Measurements from ENCODE around the gene PPFIA2.
"Not testable (repeated sequence)": the region's sequence is repeated elsewhere in the genome, so short reads cannot be mapped to it uniquely, and the experiment has no call there.

Gene PPFIA2

DNA sequence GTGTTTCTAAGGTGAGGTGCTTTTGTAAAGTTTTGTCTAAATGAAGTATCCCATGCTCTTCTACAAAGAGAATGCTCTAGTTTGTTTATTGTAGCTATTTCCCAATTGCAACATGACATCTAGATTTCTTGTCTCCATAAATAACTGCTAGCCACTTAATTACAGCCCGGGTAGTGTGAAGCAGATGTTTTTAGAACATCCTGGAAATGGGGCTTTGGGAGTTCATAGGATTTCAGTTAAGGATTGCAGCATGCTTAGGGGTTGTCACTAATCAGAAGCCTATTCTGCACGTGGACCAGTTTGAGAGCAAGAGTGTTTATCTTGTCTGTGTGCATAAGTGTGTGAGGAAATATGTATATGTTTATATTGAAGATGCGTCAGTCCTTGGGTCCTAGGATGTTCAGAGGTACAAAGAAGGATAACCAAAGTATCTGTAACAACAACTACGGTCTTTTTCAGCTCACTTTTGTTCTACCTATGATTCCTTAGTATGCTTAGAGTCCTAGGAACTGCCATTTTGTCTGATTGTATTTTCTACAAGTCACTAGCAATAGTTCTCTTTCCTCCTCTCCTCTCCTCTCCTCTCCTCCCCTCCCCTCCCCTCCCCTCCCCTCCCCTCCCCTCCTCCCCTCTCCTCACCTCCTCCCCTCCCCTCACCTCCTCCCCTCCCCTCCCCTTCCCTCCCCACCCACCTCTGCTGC lies 546.0 kb downstream of the PPFIA2 start:
- in situ Hi-C loops (cut with MboI; ENCODE audit: low pct_unique_long_range_greater_than_20kb, low sequenced_read_pairs, unreplicated experiment) = no loop called here
- TF ChIP-seq, protein P1, sequence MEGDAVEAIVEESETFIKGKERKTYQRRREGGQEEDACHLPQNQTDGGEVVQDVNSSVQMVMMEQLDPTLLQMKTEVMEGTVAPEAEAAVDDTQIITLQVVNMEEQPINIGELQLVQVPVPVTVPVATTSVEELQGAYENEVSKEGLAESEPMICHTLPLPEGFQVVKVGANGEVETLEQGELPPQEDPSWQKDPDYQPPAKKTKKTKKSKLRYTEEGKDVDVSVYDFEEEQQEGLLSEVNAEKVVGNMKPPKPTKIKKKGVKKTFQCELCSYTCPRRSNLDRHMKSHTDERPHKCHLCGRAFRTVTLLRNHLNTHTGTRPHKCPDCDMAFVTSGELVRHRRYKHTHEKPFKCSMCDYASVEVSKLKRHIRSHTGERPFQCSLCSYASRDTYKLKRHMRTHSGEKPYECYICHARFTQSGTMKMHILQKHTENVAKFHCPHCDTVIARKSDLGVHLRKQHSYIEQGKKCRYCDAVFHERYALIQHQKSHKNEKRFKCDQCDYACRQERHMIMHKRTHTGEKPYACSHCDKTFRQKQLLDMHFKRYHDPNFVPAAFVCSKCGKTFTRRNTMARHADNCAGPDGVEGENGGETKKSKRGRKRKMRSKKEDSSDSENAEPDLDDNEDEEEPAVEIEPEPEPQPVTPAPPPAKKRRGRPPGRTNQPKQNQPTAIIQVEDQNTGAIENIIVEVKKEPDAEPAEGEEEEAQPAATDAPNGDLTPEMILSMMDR (IDR thresholded peaks at IDR 0.05; ENCODE audit: extremely low read depth, insufficient read depth, missing control alignments) = no peak
- DNase-seq (ENCODE audit: low spot score) = no peak

DNA sequence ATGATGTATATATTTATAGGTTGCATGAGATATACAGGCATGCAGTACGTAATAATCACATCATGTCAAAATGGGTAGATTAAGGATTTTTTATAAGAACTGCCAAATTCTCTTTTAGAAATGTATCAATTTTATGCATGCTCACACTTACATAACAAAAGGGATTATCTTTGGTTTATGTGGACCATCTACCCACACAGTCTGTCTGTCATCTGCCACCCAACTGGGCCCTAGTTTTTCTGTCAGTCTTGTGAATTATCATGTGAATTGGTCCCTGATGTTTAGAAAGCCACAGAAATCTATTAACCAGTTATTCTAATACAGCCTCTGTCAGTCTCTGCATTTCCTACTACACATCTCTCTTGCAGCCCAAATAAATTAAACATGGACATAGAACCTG lies 547.8 kb downstream of the PPFIA2 start:
- TF ChIP-seq, protein P1 (IDR thresholded peaks at IDR 0.05; ENCODE audit: extremely low read depth, insufficient read depth, missing control alignments) = no peak
- in situ Hi-C loops (cut with MboI; ENCODE audit: low pct_unique_long_range_greater_than_20kb, low sequenced_read_pairs, unreplicated experiment) = no loop called here
- DNase-seq (ENCODE audit: low spot score) = no peak

DNA sequence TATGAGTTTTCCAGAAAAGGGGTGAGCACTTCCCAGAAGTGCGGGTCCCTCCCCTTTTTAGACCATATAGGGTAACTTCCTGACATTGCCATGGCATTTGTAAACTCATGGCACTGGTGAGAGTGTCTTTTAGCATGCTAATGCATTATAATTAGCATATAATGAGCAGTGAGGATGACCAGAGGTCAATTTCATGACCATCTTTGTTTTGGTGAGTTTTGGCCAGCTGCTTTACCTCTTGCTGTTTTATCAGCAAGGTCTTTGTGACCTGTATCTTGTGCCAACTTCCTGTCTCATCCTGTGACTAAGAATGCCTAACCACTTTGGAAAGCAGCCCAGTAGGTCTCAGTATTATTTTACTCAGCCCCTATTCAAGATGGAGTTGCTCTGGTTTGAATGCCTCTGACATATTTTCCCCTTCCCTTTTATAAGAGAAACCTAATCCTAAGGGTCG lies 549.4 kb downstream of the PPFIA2 start:
- DNase-seq (ENCODE audit: low spot score); in situ Hi-C loops (cut with MboI; ENCODE audit: low pct_unique_long_range_greater_than_20kb, low sequenced_read_pairs, unreplicated experiment): not testable (repeated sequence)

DNA sequence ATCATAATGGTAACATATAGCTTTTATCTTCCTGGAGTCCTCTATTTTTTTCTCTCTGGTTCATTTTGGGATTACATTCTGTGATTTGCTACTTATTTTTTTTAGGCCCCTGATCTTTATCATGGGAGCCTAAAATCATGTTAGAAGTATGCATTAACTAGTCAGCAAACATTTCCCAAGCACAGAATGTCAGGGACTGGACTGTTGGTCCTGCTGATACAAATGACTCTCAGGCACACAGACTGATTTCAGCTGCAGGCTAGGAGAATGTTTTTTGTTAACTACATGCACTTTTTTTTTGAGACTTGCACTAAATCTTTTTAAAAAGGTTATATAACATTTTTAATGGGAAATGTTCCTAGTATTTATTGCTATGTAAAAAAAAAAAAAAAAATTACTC lies 550.1 kb downstream of the PPFIA2 start:
- in situ Hi-C loops (cut with MboI; ENCODE audit: low pct_unique_long_range_greater_than_20kb, low sequenced_read_pairs, unreplicated experiment) = no loop called here
- TF ChIP-seq, protein P1 (IDR thresholded peaks at IDR 0.05; ENCODE audit: extremely low read depth, insufficient read depth, missing control alignments) = no peak
- DNase-seq (ENCODE audit: low spot score) = no peak

DNA sequence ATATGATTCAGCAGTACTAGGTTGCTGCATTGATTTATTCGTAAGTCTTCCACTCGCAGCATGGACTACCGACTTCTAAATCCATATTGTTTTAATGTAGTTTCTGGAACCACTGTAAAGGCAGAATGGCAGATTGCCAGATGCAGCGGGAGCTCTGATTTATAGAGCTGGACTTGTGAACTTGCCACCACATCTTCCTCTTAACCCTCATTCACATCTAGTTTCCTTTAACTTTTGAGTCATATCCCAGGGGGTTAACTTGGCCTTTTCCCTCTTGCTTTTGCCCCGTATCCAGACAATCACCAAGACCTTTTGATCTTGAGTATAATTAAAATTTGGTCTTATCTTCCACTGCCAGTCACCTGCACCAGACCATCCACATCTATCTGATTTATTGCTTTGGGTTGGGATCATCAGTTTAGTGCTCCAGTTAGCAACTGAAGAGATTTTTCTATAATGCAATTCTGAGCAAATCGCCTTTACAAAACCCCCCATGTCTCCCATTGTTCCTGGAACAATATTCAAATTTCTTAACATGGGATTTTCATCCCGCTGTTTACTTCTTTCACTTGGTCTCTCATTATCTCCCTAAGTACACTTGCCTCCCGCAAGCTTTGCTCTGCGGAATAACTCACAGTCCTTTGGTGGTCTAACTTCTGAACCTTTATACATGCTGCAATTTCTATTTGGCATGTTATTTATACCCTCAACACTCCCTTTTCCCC lies 550.8 kb downstream of the PPFIA2 start:
- DNase-seq (ENCODE audit: low spot score) = no peak
- in situ Hi-C loops (cut with MboI; ENCODE audit: low pct_unique_long_range_greater_than_20kb, low sequenced_read_pairs, unreplicated experiment) = no loop called here
- TF ChIP-seq, protein P1 (IDR thresholded peaks at IDR 0.05; ENCODE audit: extremely low read depth, insufficient read depth, missing control alignments) = no peak
